Lung (tissue), 12 donors: ENCODE results near the gene FBN2. TPM values are rescaled to one million over a fixed set of nuclear protein-coding genes. Genes with fewer than 3 reads are reported as not detected.
"Not testable (repeated sequence)": the region's sequence is repeated elsewhere in the genome, so short reads cannot be mapped to it uniquely, and the experiment has no call there.

Source experiments
- ATAC-seq: fragments of 200-7000 bp; cut with Tn5 transposase; one replicate; pipeline ENCODE4 v1.9.1; 2020; ENCODE audit warnings: moderate number of reproducible peaks; ENCODE audit not compliant: insufficient read depth, low FRiP score
- DNase-seq, 3 donors: peaks; one replicate each; pipeline ENCODE4 v3.0.0-alpha.2; 2013 to 2017
- H3K27ac ChIP-seq, 2 donors: one replicate each; pipeline ENCODE4 v1.5.1; 2013; ENCODE audit warnings: mild to moderate bottlenecking in 2 of 2, moderate library complexity in 2 of 2, control low read depth in 1 of 2, inconsistent platforms in 1 of 2, low read depth in 1 of 2, low read length in 1 of 2
- H3K27me3 ChIP-seq, 3 donors: one replicate each; pipeline ENCODE4 v1.5.1; 2013; ENCODE audit warnings: low read length in 2 of 3; ENCODE audit not compliant: control insufficient read depth in 3 of 3, insufficient read depth in 3 of 3
- H3K36me3 ChIP-seq, 4 donors: one replicate each; pipeline ENCODE4 v1.5.1; 2013; ENCODE audit warnings: low read length in 4 of 4, mild to moderate bottlenecking in 1 of 4, moderate library complexity in 1 of 4; ENCODE audit not compliant: control insufficient read depth in 4 of 4, insufficient read depth in 4 of 4
- H3K4me1 ChIP-seq, 5 donors: one replicate each; pipeline ENCODE4 v1.5.1; 2013; ENCODE audit warnings: low read length in 5 of 5, mild to moderate bottlenecking in 2 of 5, moderate library complexity in 1 of 5; ENCODE audit not compliant: control insufficient read depth in 5 of 5, insufficient read depth in 5 of 5
- H3K4me3 ChIP-seq: one replicate; pipeline ENCODE4 v1.5.1; 2013; ENCODE audit warnings: mild to moderate bottlenecking, control low read depth, moderate library complexity
- H3K9ac ChIP-seq, 2 donors: one replicate each; pipeline ENCODE4 v1.5.1; 2013; ENCODE audit warnings: low read length in 2 of 2, control low read depth in 1 of 2; ENCODE audit not compliant: insufficient read depth in 1 of 2
- H3K9me3 ChIP-seq, 4 donors: one replicate each; pipeline ENCODE4 v1.5.1; 2013; ENCODE audit warnings: low read length in 3 of 4, mild to moderate bottlenecking in 1 of 4, moderate library complexity in 1 of 4; ENCODE audit not compliant: control insufficient read depth in 4 of 4, insufficient read depth in 3 of 4
- CTCF ChIP-seq: IDR thresholded peaks from 2 replicates; pipeline ENCODE4 v1.5.1; 2012; ENCODE audit warnings: mild to moderate bottlenecking; ENCODE audit errors: control extremely low read depth, extremely low read depth
- WGBS, 2 donors: extraction: QIAGEN DNeasy Blood & Tissue Kit; methylation state at CpG; one replicate each; pipeline ENCODE4 v1.1.7; 2013; 5-methylcytosine and 5-hydroxymethylcytosine counted together
- polyA plus RNA-seq, 2 donors: library from polyadenylated mRNA; stranded (reverse); fragments of 200-250 nt; gene quantifications; one replicate each; pipeline ENCODE4 v1.2.1, GENCODE V29; 2013
- total RNA-seq, 2 donors: library from RNA; depleted of rRNA in 1 of 2; stranded (reverse); fragments of >200 nt in 1 of 2; gene quantifications; one replicate each; pipeline ENCODE4 v1.2.1, GENCODE V29; 2014 to 2021
- donor health status: control.
- donor health status: control.
- donor health status: Bipolar disorder and iron deficiency.
- donor health status: healthy.
- donor health status: DM: yes; HTN: yes; CAD: no.

FBN2 gene
- total and polyA plus RNA-seq, 4 donors: 0.06 to 13.1 (median 1.1) TPM

- H3K4me3 ChIP-seq: no peak overlapping the region
- H3K36me3 ChIP-seq: no peaks in the 10 kb centered on the region
- H3K9ac ChIP-seq: no peak overlapping the region
- no peak for DNase-seq
- no peaks in the 10 kb centered on the region for H3K9me3 ChIP-seq
- H3K4me1 ChIP-seq: peaks cover 0 to 21% (median 6%) of the 10 kb centered on the region in 5 donors
- no peak for TF ChIP-seq CTCF
- no peaks in the 10 kb centered on the region for H3K27me3 ChIP-seq
- H3K27ac ChIP-seq: no peak overlapping the region
- 90 to 92% methylated on average over 7 of the region's 7 CpGs for WGBS, 2 donors
- no peak for ATAC-seq
Measured at GRCh38 chr5:128455841-128456361, 82.1 kb downstream of the FBN2 start.

- no peak for ATAC-seq
- no peak overlapping the region for H3K27ac ChIP-seq
Measured at GRCh38 chr5:128453121-128453520, 84.9 kb downstream of the FBN2 start.

GRCh38 chr5:128447224-128447623 is 90.8 kb downstream of the FBN2 start:
- not testable (repeated sequence) for H3K4me1 ChIP-seq, ATAC-seq
- 95 to 97% methylated on average over 10 of the region's 10 CpGs for WGBS, 2 donors

More at GRCh38 chr5:128453121-128453520, 84.9 kb downstream of the FBN2 start:
- no peaks in the 10 kb centered on the region for H3K36me3 ChIP-seq
- no peaks in the 10 kb centered on the region for H3K9me3 ChIP-seq
- H3K4me3 ChIP-seq: no peak overlapping the region
- no peak overlapping the region for H3K9ac ChIP-seq
- H3K27me3 ChIP-seq: no peaks in the 10 kb centered on the region
- H3K4me1 ChIP-seq: peaks cover 0 to 21% (median 6%) of the 10 kb centered on the region in 5 donors
- WGBS, 2 donors: 61 to 84% methylated on average over 3 of the region's 3 CpGs
- DNase-seq: peak in 2 of 3 donors; percentile 78 to 85
- TF ChIP-seq CTCF: no peak

GRCh38 chr5:128441941-128442350 is 96.1 kb downstream of the FBN2 start:
- Histone ChIP-seq H3K9ac (no peak overlapping the region), H3K27ac (no peak overlapping the region), H3K4me1 (peaks cover 0 to 12% (median 3%) of the 10 kb centered on the region in 5 donors), H3K4me3 (no peak overlapping the region), H3K9me3 (no peaks in the 10 kb centered on the region), H3K36me3 (peaks cover 0 to 3% (median 0%) of the 10 kb centered on the region in 4 donors), H3K27me3 (no peaks in the 10 kb centered on the region)
- 67 to 77% methylated on average over 2 of the region's 2 CpGs for WGBS, 2 donors
- ATAC-seq: no peak
- peak in 2 of 3 donors; percentile 65 to 82 for DNase-seq
- no peak for TF ChIP-seq CTCF

More at GRCh38 chr5:128447224-128447623, 90.8 kb downstream of the FBN2 start:
- not testable (repeated sequence) for H3K27ac ChIP-seq, H3K36me3 ChIP-seq, H3K27me3 ChIP-seq, H3K4me3 ChIP-seq, DNase-seq, H3K9me3 ChIP-seq, H3K9ac ChIP-seq
